Measurements from ENCODE around the gene FOXN4.

Gene FOXN4

GRCh38 chr12:109263439-109263838, 45.6 kb downstream of the FOXN4 start:
- no peak overlapping the region for H3K4me3 ChIP-seq (ENCODE audit: insufficient read depth, low read depth, low read length, poor library complexity, severe bottlenecking)
- no peaks in the 10 kb centered on the region for H3K9me3 ChIP-seq (ENCODE audit: control insufficient read depth, low read length)
- no peaks in the 10 kb centered on the region for H3K27me3 ChIP-seq (replicated peaks; ENCODE audit: control insufficient read depth, insufficient read depth, low read length, poor library complexity, severe bottlenecking)
- DNase-seq = no peak
- H3K36me3 ChIP-seq (ENCODE audit: control insufficient read depth, insufficient read depth, low read length) = peaks cover 10% of the 10 kb centered on the region
- H3K4me1 ChIP-seq (ENCODE audit: control insufficient read depth, insufficient read depth, low read length, poor library complexity, severe bottlenecking) = no peaks in the 10 kb centered on the region
- H3K27ac ChIP-seq (ENCODE audit: insufficient read depth, low read length, poor library complexity, severe bottlenecking) = no peak overlapping the region

DNA sequence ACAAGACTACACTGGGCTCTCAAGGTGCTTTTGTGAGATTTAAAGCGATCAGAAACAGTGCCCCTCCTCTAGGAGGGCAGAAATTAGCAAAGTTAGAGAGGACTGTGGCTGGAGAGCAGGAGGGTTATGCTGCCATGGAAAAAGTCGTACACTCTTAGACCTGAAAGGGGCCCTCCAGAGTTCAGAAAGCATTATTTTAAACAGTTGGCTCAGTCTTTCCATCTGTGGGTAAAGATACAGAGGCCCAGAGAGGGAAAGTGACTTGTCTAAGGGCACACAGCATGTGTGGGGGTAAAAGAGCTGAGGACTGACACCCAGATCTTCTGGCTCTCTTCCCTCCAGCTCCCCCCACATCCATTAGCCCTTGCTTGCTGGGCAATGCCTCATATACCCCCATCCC, 47.1 kb downstream of the FOXN4 start:
- H3K4me3 ChIP-seq (ENCODE audit: insufficient read depth, low read depth, low read length, poor library complexity, severe bottlenecking) = no peak overlapping the region
- H3K27ac ChIP-seq (ENCODE audit: insufficient read depth, low read length, poor library complexity, severe bottlenecking) = no peak overlapping the region
- H3K9me3 ChIP-seq (ENCODE audit: control insufficient read depth, low read length) = no peaks in the 10 kb centered on the region
- no peak for DNase-seq
- H3K27me3 ChIP-seq (replicated peaks; ENCODE audit: control insufficient read depth, insufficient read depth, low read length, poor library complexity, severe bottlenecking) = no peaks in the 10 kb centered on the region
- H3K36me3 ChIP-seq (ENCODE audit: control insufficient read depth, insufficient read depth, low read length) = peaks cover 10% of the 10 kb centered on the region
- H3K4me1 ChIP-seq (ENCODE audit: control insufficient read depth, insufficient read depth, low read length, poor library complexity, severe bottlenecking) = no peaks in the 10 kb centered on the region

DNA sequence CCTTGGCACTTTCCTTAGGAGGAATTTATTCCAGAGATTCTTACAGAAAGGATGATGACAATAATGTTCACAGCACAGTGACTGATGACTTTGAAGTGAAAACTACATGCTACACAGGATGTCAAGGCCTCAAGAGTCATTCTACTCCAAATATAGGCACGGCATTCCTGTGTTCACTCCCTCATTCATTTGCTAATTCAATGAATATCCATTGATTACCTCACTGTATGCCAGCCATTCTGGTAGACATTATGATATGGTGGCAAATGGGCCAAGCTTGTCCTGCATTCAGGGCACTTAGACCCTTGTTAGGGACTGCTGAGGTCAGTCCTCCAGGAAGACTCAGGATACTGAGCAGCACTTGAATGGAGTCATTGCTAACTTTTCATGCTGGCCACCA, 48.0 kb downstream of the FOXN4 start:
- Histone ChIP-seq H3K4me1 (ENCODE audit: control insufficient read depth, insufficient read depth, low read length, poor library complexity, severe bottlenecking) (no peaks in the 10 kb centered on the region), H3K4me3 (ENCODE audit: insufficient read depth, low read depth, low read length, poor library complexity, severe bottlenecking) (no peak overlapping the region), H3K36me3 (ENCODE audit: control insufficient read depth, insufficient read depth, low read length) (peaks cover 10% of the 10 kb centered on the region), H3K9me3 (ENCODE audit: control insufficient read depth, low read length) (no peaks in the 10 kb centered on the region), H3K27me3 (replicated peaks; ENCODE audit: control insufficient read depth, insufficient read depth, low read length, poor library complexity, severe bottlenecking) (no peaks in the 10 kb centered on the region), H3K27ac (ENCODE audit: insufficient read depth, low read length, poor library complexity, severe bottlenecking) (no peak overlapping the region)
- DNase-seq = no peak

DNA sequence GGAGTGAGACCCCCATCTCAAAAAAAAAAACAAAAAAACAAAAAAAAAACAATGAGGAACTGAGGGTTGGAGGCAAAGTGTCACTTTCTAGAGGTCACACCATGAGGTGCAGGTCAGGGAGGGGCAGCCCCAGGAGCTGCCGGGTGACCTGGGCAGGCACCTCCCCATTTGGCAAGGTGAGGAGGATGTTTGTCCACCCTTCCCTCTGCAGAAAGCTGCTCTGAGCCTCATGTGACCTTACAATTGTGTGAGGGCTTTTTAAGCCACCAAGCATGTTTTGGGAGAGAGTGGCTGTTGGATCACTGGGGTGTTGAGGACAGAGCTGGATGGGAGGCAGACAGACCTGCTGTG, 49.6 kb downstream of the FOXN4 start:
- H3K4me1 ChIP-seq (ENCODE audit: control insufficient read depth, insufficient read depth, low read length, poor library complexity, severe bottlenecking) = no peaks in the 10 kb centered on the region
- H3K27me3 ChIP-seq (replicated peaks; ENCODE audit: control insufficient read depth, insufficient read depth, low read length, poor library complexity, severe bottlenecking) = no peaks in the 10 kb centered on the region
- peaks cover 6% of the 10 kb centered on the region for H3K36me3 ChIP-seq (ENCODE audit: control insufficient read depth, insufficient read depth, low read length)
- no peak for DNase-seq
- H3K9me3 ChIP-seq (ENCODE audit: control insufficient read depth, low read length) = no peaks in the 10 kb centered on the region
- H3K4me3 ChIP-seq (ENCODE audit: insufficient read depth, low read depth, low read length, poor library complexity, severe bottlenecking) = no peak overlapping the region
- H3K27ac ChIP-seq (ENCODE audit: insufficient read depth, low read length, poor library complexity, severe bottlenecking) = no peak overlapping the region

DNA sequence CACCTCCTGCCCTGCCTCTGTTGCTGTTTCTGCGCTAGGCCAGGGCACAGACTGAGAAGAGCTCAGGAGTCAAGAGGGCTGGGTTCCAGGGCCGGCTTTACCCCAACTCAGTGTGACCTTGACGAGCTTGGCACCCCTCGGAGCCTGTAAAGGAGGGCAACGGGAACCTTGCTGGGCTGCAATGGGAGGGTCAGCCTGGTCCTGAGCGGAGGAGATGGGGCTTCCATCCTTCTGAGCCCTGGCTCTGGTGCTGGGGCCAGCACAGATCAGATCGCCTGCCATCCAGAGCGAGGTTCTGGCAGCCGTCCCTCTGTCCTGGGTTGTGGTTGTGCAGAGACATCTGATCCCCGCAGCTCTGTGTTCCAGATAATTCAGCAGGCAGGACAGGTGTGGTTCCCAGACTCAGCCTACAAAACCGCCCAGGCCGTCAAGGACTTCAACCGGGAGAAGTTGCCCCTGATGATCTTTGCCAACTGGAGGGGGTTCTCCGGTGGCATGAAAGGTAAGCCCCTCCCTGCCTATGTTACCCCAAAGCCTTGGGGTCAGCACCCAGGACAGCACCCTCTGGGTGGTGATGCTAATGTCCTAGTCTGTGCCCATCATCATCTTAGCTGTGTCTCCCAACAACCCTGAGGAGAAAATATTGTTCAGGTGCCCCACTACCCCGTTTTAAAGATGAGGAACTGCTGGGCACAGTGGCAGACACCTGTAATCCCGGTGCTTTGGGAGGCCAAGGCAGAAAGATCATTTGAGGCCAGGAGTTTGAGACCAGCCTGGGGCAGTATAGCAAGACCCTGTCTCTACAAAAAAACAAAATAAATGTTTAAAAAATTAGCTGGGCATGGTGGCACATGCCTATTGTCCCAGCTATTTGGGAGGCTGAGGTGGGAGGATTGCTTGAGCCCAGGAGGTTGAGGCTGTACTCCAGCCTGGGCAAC, 50.2 kb downstream of the FOXN4 start:
- DNase-seq = no peak
- Histone ChIP-seq H3K27ac (ENCODE audit: insufficient read depth, low read length, poor library complexity, severe bottlenecking) (no peak overlapping the region), H3K4me1 (ENCODE audit: control insufficient read depth, insufficient read depth, low read length, poor library complexity, severe bottlenecking) (no peaks in the 10 kb centered on the region), H3K9me3 (ENCODE audit: control insufficient read depth, low read length) (no peaks in the 10 kb centered on the region), H3K27me3 (replicated peaks; ENCODE audit: control insufficient read depth, insufficient read depth, low read length, poor library complexity, severe bottlenecking) (no peaks in the 10 kb centered on the region), H3K4me3 (ENCODE audit: insufficient read depth, low read depth, low read length, poor library complexity, severe bottlenecking) (no peak overlapping the region), H3K36me3 (ENCODE audit: control insufficient read depth, insufficient read depth, low read length) (peaks cover 4% of the 10 kb centered on the region)

DNA sequence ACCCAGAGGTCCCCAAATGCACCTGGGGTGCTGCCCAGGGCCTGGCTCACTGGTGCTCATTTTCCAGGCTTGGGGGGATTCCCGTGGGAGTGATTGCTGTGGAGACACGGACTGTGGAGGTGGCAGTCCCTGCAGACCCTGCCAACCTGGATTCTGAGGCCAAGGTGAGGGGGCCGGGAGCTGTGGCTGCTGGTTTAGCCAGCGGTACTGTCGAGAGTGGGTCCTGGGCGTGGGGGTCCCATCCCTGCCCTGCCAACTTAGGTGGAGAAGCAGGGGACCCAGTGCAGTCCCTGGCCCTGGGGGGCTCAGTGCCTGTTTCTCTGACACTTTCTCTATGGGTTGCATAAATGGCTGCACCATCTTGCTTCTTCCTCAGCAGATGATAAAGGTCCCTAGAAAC, 50.9 kb downstream of the FOXN4 start:
- no peaks in the 10 kb centered on the region for H3K4me1 ChIP-seq (ENCODE audit: control insufficient read depth, insufficient read depth, low read length, poor library complexity, severe bottlenecking)
- no peak overlapping the region for H3K27ac ChIP-seq (ENCODE audit: insufficient read depth, low read length, poor library complexity, severe bottlenecking)
- H3K27me3 ChIP-seq (replicated peaks; ENCODE audit: control insufficient read depth, insufficient read depth, low read length, poor library complexity, severe bottlenecking) = no peaks in the 10 kb centered on the region
- no peak overlapping the region for H3K4me3 ChIP-seq (ENCODE audit: insufficient read depth, low read depth, low read length, poor library complexity, severe bottlenecking)
- peaks cover under 1% of the 10 kb centered on the region for H3K9me3 ChIP-seq (ENCODE audit: control insufficient read depth, low read length)
- peaks cover 5% of the 10 kb centered on the region for H3K36me3 ChIP-seq (ENCODE audit: control insufficient read depth, insufficient read depth, low read length)
- DNase-seq = no peak

DNA sequence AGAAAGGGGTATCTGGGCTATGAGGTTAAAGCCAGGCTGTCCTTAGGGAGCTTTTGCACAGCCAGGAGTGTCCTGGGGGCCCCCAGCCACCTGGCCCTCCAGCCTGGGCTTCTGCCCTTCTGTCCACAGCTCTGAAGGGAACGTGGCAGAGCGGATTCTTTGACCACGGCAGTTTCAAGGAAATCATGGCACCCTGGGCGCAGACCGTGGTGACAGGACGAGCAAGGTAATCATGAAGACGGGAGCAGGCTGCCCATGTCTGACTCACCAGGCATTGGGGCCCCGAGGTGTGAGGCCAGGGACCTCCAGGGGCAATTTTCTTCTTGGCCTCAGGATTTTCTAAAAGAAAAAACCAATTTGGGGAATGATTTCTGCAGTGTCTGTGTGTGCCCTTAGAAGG, 53.1 kb downstream of the FOXN4 start:
- Histone ChIP-seq H3K27ac (ENCODE audit: insufficient read depth, low read length, poor library complexity, severe bottlenecking) (no peak overlapping the region), H3K36me3 (ENCODE audit: control insufficient read depth, insufficient read depth, low read length) (peaks cover 4% of the 10 kb centered on the region), H3K4me3 (ENCODE audit: insufficient read depth, low read depth, low read length, poor library complexity, severe bottlenecking) (no peak overlapping the region), H3K27me3 (replicated peaks; ENCODE audit: control insufficient read depth, insufficient read depth, low read length, poor library complexity, severe bottlenecking) (no peaks in the 10 kb centered on the region), H3K9me3 (ENCODE audit: control insufficient read depth, low read length) (peaks cover 3% of the 10 kb centered on the region), H3K4me1 (ENCODE audit: control insufficient read depth, insufficient read depth, low read length, poor library complexity, severe bottlenecking) (no peaks in the 10 kb centered on the region)
- no peak for DNase-seq

GRCh38 chr12:109255377-109255776, 53.7 kb downstream of the FOXN4 start:
- no peak for DNase-seq
- Histone ChIP-seq H3K9me3 (ENCODE audit: control insufficient read depth, low read length) (peaks cover 3% of the 10 kb centered on the region), H3K36me3 (ENCODE audit: control insufficient read depth, insufficient read depth, low read length) (peaks cover 4% of the 10 kb centered on the region), H3K4me1 (ENCODE audit: control insufficient read depth, insufficient read depth, low read length, poor library complexity, severe bottlenecking) (no peaks in the 10 kb centered on the region), H3K4me3 (ENCODE audit: insufficient read depth, low read depth, low read length, poor library complexity, severe bottlenecking) (no peak overlapping the region), H3K27me3 (replicated peaks; ENCODE audit: control insufficient read depth, insufficient read depth, low read length, poor library complexity, severe bottlenecking) (no peaks in the 10 kb centered on the region), H3K27ac (ENCODE audit: insufficient read depth, low read length, poor library complexity, severe bottlenecking) (no peak overlapping the region)

GRCh38 chr12:109253913-109254544, 55.1 kb downstream of the FOXN4 start:
- Histone ChIP-seq H3K27me3 (replicated peaks; ENCODE audit: control insufficient read depth, insufficient read depth, low read length, poor library complexity, severe bottlenecking) (no peaks in the 10 kb centered on the region), H3K36me3 (ENCODE audit: control insufficient read depth, insufficient read depth, low read length) (peaks cover 4% of the 10 kb centered on the region), H3K9me3 (ENCODE audit: control insufficient read depth, low read length) (peaks cover 3% of the 10 kb centered on the region), H3K27ac (ENCODE audit: insufficient read depth, low read length, poor library complexity, severe bottlenecking) (no peak overlapping the region), H3K4me1 (ENCODE audit: control insufficient read depth, insufficient read depth, low read length, poor library complexity, severe bottlenecking) (no peaks in the 10 kb centered on the region), H3K4me3 (ENCODE audit: insufficient read depth, low read depth, low read length, poor library complexity, severe bottlenecking) (no peak overlapping the region)
- no peak for DNase-seq

DNA sequence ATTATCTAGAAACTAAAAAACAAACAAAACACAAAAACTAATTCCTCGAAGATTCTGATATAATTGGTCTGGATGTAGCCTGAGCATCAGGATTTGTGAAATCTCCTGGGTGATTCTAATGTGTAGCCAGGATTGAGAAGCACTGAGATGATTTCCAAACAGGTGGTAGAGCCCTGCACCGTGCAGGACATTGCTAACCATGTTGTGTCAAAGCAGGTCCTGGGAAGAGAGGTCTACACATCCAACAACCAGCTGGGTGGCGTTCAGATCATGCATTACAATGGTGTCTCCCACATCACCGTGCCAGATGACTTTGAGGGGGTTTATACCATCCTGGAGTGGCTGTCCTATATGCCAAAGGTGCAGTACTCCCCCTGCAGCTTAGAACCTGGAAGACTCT, 56.3 kb downstream of the FOXN4 start:
- no peak for DNase-seq
- Histone ChIP-seq H3K27me3 (replicated peaks; ENCODE audit: control insufficient read depth, insufficient read depth, low read length, poor library complexity, severe bottlenecking) (no peaks in the 10 kb centered on the region), H3K9me3 (ENCODE audit: control insufficient read depth, low read length) (peaks cover 3% of the 10 kb centered on the region), H3K4me3 (ENCODE audit: insufficient read depth, low read depth, low read length, poor library complexity, severe bottlenecking) (no peak overlapping the region), H3K27ac (ENCODE audit: insufficient read depth, low read length, poor library complexity, severe bottlenecking) (no peak overlapping the region), H3K4me1 (ENCODE audit: control insufficient read depth, insufficient read depth, low read length, poor library complexity, severe bottlenecking) (no peaks in the 10 kb centered on the region), H3K36me3 (ENCODE audit: control insufficient read depth, insufficient read depth, low read length) (peaks cover 4% of the 10 kb centered on the region)
